ENCODE results near the gene NSDHL. TPM values are rescaled to one million over a fixed set of nuclear protein-coding genes. Genes with fewer than 3 reads are reported as not detected.
"Not testable (repeated sequence)": the region's sequence is repeated elsewhere in the genome, so short reads cannot be mapped to it uniquely, and the experiment has no call there.

Gene NSDHL
- total and polyA plus RNA-seq, 8 donors: 15.0 to 42.5 (median 18.3) TPM

GRCh38 chrX:152903589-152903988 lies 72.7 kb downstream of the NSDHL start:
- no peaks in the 10 kb centered on the region for H3K36me3 ChIP-seq
- no peak for ATAC-seq
- no peak overlapping the region for H3K27ac ChIP-seq
- no peak for DNase-seq
- TF ChIP-seq CTCF (IDR thresholded peaks at IDR 0.05): no peak
- intact Hi-C loops (cut with DNase I): no loop called here
- H3K9me3 ChIP-seq: no peaks in the 10 kb centered on the region
- H3K4me3 ChIP-seq: no peak overlapping the region
- no peaks in the 10 kb centered on the region for H3K4me1 ChIP-seq
- peaks cover 0 to 9% of the 10 kb centered on the region in 2 donors for H3K27me3 ChIP-seq

GRCh38 chrX:152904151-152905080 lies 73.6 kb downstream of the NSDHL start:
- peak; percentile 80 for ATAC-seq
- H3K27me3 ChIP-seq: peaks cover 0 to under 1% of the 10 kb centered on the region in 2 donors

DNA sequence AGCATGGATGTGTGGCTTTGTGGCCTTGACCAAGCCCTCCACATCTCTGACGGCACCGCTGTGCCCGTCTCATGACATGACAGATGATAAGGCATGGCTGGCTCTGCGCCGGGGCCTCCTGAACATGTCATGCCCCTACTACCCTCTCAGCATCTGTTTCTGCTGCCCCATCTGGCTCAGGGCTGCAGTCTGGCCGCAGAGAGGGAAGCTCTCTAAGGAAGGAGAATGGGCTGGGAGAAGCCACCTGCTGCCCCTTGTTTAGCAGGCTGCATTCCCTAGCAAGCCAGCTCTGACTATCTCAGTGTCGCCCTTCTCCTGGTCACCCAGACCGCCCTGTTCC lies 74.2 kb downstream of the NSDHL start:
- Histone ChIP-seq H3K27me3 (no peaks in the 10 kb centered on the region), H3K9me3 (no peaks in the 10 kb centered on the region), H3K36me3 (no peaks in the 10 kb centered on the region), H3K4me1 (no peaks in the 10 kb centered on the region), H3K27ac (no peak overlapping the region), H3K4me3 (no peak overlapping the region)
- intact Hi-C loops (cut with DNase I): no loop called here
- no peak for ATAC-seq
- TF ChIP-seq CTCF (IDR thresholded peaks at IDR 0.05): no peak
- DNase-seq: no peak

More at GRCh38 chrX:152904151-152905080, 73.6 kb downstream of the NSDHL start:
- no peaks in the 10 kb centered on the region for H3K36me3 ChIP-seq
- TF ChIP-seq CTCF (IDR thresholded peaks at IDR 0.05): peak; percentile 55 to 62
- intact Hi-C loops (cut with DNase I): no loop called here
- H3K27ac ChIP-seq: no peak overlapping the region
- no peaks in the 10 kb centered on the region for H3K4me1 ChIP-seq
- no peak overlapping the region for H3K4me3 ChIP-seq
- DNase-seq: peak in 1 of 4 donors; percentile 35
- H3K9me3 ChIP-seq: no peaks in the 10 kb centered on the region

GRCh38 chrX:152907084-152907651 lies 76.3 kb downstream of the NSDHL start:
- Histone ChIP-seq H3K4me1 (no peaks in the 10 kb centered on the region), H3K4me3 (no peak overlapping the region), H3K36me3 (no peaks in the 10 kb centered on the region), H3K27me3 (no peaks in the 10 kb centered on the region), H3K9me3 (no peaks in the 10 kb centered on the region), H3K27ac (no peak overlapping the region)
- no peak for DNase-seq
- intact Hi-C loops (cut with DNase I): no loop called here
- no peak for ATAC-seq
- no peak for TF ChIP-seq CTCF (IDR thresholded peaks at IDR 0.05)

GRCh38 chrX:152908486-152908885 lies 77.6 kb downstream of the NSDHL start:
- ATAC-seq (no peak), DNase-seq (no peak)
- no peak overlapping the region for H3K4me3 ChIP-seq
- TF ChIP-seq CTCF (IDR thresholded peaks at IDR 0.05): no peak
- no peaks in the 10 kb centered on the region for H3K36me3 ChIP-seq
- no peak overlapping the region for H3K27ac ChIP-seq
- no peaks in the 10 kb centered on the region for H3K27me3 ChIP-seq
- intact Hi-C loops (cut with DNase I): no loop called here
- no peaks in the 10 kb centered on the region for H3K9me3 ChIP-seq
- H3K4me1 ChIP-seq: no peaks in the 10 kb centered on the region

GRCh38 chrX:152910018-152910417 lies 79.2 kb downstream of the NSDHL start:
- DNase-seq; H3K4me1 ChIP-seq; intact Hi-C loops (cut with DNase I); H3K9me3 ChIP-seq; H3K27ac ChIP-seq; ATAC-seq; H3K4me3 ChIP-seq; H3K27me3 ChIP-seq; H3K36me3 ChIP-seq: not testable (repeated sequence)
